ENCODE data around the gene ZDHHC9.

Gene ZDHHC9

DNA sequence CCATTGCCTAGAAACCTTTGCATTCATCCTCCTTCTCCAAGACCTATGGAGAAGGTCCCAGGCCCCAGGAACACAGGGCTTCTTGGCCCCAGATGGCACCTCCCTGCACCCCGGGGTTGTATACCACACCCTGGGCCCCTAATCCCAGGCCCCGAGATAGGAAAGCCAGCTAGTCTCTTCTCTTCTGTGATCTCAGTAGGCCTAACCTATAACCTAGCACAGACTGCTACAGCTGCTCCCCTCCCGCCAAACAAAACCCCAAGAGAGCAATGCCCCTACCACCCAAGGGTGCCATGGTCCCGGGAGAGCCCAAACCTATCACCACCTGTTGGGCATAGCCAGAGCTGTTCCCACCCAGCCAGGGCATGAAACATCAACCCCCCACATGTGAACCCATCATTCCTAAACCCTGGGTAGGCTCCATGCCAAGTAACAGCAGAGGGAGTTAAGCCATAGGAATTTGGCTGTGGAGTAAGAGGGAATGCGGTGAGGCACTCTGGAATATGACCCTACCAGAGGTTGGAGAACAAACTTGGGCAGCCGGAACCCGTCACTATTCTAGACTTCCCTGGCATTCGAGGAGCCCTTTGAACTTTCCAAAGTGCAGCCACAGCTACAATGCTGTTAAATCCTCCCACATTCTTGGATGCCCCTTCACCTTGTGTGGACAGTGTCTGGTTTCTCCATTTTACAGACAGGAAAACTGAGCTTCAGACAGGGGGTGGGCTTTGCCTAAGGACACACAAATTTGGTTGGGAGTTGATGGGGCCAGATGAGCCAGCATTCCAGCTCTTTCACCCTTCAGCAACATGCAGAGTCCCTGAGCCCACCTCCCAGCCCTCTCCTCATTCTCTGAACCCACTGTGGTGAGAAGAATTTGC, 74.9 kb downstream of the ZDHHC9 start:
- H3K4me3 ChIP-seq (ENCODE audit: low read depth, low read length) = no peak overlapping the region

DNA sequence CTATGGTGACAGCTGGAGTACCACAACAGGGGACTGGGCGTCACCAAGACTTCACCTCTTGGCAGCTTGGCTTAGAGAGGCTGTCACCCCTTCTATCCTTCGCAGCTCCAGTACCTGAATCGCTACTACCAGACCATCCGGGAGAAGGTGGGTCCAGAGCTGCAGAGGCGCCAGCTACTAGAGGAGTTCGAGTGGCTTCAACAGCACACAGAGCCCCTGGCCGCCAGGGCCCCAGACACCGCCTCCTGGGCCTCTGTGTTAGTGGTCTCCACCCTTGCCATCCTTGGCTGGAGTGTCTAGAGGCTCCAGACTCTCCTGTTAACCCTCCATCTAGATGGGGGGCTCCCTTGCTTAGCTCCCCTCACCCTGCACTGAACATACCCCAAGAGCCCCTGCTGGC, 75.5 kb downstream of the ZDHHC9 start:
- H3K4me3 ChIP-seq (ENCODE audit: low read depth, low read length) = no peak overlapping the region

DNA sequence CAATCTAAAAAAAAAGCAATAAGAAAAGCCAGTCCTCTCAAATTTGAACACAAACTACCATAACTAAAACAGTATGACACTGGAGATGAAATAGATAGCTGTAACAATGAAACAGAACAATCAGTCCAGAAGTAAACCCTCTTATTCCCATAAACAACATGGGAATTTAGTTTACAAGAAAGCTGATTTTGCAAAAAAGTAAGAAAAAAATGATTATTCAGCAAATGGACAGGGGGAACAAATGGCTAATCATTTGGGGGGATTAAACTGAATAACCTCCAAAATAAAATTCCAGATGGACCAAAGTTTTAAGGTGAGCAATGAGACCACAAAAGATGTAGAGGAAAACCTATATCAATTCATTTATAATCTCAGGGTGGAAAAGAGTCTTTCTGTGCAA, 80.0 kb downstream of the ZDHHC9 start:
- H3K4me3 ChIP-seq (ENCODE audit: low read depth, low read length) = no peak overlapping the region

DNA sequence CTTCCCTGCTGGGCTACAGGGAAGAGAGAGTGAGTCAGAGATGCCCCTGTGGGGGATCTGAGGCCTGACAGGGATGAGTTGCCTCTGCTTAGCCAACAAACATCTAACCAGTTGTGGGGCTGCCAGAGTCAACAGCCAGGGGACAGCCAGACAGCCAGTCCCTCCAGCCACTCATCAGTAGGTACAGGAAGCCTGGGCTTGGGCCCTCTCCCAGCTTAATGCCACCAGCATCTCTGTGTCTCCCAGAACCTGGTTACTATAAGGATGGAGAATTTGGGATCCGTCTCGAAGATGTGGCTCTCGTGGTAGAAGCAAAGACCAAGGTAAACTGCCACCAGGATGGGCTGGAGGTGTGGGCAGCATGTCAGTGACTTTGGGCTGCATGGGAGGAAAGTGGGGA, 81.2 kb downstream of the ZDHHC9 start:
- H3K4me3 ChIP-seq (ENCODE audit: low read depth, low read length) = no peak overlapping the region

DNA sequence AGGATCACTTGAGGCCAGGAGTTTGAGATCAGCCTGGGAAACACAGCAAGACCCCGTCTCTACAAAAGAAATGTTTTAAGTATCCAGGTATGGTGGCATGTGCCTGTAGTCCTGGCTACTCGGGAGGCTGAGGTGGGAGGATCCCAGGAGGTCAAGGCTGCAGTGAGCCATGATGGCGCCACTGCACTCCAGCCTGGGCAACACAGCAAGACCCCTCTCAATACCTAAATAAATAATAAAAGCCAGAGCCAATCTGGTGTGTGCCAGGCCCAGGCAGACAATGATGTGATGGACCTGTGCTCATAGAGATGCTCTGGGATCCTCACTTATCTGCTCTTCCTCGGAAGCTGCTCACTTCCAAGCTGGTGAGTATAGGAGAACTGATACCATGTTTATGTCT, 82.1 kb downstream of the ZDHHC9 start:
- H3K4me3 ChIP-seq (ENCODE audit: low read depth, low read length) = no peak overlapping the region

DNA sequence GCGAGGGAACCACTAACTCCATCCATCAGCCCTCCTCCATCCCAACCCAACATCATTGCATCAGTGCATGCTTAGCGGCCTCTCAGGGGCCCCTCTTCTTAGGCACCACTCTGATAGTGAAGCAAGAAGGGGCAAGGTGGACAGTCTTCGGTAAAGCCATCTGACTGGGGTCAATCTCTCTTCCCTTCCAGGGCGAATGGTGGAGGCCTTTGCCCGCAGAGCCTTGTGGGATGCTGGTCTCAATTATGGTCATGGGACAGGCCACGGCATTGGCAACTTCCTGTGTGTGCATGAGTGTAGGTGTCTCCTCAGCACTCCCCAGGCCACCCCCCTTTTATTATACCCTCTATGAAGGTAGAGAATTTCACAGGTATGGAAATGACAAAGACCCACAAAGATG, 82.7 kb downstream of the ZDHHC9 start:
- H3K4me3 ChIP-seq (ENCODE audit: low read depth, low read length) = no peak overlapping the region

DNA sequence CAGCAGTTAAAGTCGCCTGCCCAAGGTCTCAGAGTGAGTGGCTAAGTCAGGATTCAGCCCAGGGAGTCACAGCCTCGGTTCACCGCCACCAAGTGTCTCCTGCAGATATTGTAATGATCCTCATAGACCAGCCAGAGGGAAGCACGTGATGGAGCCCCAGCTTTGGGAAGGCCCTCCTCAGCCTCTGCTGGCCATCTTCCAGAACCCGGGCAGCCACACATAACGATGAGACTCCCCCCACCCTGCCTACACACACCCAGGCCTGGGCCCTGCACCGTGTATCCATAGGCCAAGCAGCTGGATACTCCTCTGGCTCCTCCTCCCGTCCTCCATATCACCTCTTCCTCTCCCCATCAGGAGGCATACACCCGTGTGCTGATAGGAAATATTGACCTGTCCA, 83.5 kb downstream of the ZDHHC9 start:
- no peak overlapping the region for H3K4me3 ChIP-seq (ENCODE audit: low read depth, low read length)

DNA sequence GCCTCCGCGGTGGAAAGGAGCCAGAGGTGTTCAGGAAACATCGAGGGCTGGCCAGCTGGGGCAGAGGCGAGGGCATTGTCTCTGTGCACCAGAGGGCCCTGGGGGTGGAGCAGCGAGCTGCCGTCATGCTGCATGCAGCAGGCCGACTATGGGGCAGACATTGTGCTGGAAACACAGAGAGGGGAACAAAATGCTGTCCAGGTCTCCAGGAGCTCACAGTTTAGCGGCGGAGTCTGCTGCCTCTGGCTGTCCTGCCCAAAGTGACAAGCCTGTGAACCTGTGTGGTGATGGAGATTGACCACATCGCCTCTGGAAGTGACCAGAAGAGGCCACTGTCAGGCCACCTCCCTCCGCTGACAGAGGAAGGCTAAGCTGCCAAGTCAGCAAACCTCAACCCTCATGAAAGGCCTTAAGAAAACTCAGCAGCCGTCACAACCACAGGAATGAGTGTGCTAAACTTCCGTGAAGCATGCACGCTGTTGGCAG, 84.1 kb downstream of the ZDHHC9 start:
- H3K4me3 ChIP-seq (ENCODE audit: low read depth, low read length) = no peak overlapping the region

DNA sequence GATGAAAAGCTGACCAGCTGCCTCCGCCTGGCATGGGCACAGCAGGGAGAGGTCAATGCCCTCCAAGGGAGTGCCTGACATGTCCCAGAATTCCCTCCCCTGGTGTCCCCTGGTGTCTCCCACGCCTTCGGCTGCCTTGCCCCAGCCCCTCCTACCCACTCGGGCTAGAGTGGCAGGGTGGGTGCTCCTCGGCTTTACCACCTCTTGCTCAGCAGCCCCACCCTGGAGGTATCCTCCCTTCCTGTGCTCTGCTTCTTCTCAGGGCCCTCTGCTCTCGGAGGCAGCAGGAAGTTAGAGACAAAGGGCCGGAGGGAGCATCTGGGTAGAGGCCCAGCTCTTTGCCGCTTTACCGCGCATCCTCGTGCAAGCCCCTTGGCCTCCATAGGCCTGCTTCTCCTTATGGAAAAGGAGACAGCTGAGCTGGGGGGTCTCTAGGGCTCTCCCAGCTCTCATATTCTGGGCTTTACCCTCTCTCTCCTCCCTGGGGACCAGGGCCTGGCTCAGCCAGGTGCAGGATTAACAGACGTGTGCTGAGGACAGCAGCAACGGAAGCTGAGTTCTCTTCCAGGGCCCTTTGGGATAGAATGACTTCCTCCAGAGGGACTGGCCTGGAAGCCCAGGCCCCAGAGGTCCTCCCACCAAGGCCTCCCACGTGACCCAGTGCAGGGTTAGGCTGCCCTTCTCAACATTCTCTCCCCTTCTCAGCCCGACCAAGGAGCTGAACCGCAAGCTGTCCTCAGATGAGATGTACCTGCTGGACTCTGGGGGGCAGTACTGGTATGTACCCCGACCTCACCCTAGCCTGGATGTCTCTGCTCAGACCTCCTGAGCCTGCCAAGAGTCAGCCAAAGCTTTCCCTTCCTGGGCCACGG, 87.7 kb downstream of the ZDHHC9 start:
- no peak overlapping the region for H3K4me3 ChIP-seq (ENCODE audit: low read depth, low read length)

DNA sequence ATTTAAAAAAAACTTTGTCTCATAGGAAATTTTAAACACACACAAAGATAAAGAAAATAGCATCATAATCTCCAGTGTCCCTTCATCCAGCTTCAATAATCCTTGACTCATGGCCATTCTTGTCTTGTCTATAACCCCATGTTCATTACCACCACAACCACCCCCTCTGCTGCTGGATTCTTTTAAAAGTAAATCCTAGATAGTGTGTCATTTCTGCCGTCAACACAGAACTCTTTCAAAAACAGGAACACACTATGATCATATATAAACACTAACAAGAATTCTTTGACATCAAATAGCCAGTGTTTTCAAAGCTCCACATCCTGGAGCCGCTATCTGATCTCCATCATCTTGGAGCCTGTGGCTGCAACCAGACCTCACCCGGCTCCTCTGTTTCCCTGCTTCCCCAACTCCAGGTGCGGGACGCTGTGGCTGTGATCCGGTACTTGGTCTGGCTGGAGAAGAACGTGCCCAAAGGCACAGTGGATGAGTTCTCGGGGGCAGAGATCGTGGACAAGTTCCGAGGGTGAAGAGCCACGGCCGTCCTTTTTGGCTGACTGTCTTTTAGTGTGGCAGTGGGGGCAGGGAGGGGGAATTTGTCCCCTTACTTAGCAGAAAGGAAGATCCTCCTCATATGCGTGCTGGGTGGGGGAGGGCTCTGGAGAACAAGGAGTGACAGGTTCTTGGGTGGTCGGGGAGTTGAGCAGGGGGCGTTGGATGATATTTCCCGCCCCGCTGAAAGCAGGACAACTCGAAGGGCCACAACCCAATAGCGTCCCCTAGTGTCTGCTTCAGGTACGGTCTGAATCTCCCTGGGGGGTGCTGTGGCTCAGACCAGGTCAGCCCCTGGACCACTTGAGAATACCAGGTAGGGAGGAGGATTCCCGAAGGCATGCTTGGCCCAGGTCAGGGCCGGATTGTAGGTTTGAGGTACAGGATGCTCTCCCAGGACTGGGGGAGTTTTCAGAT, 89.3 kb downstream of the ZDHHC9 start:
- H3K4me3 ChIP-seq (ENCODE audit: low read depth, low read length) = no peak overlapping the region
